PFSK-1 (cell line): ENCODE measurements around the gene DAPK1.

Experiments used
- FOXP2 ChIP-seq: optimal IDR thresholded peaks from 2 replicates; pipeline ENCODE3; 2011; ENCODE audit warnings: borderline replicate concordance, control low read depth, inconsistent platforms; ENCODE audit not compliant: insufficient read depth; ENCODE audit errors: extremely low read length, extremely low read depth
- POLR2AphosphoS5 ChIP-seq: IDR thresholded peaks from 2 replicates; pipeline ENCODE4 v1.6.1; 2012; ENCODE audit warnings: low read depth, mild to moderate bottlenecking, control low read depth, low read length, moderate library complexity
- REST ChIP-seq, 2 experiments: IDR thresholded peaks; 2 replicates each; pipeline versions ENCODE4 v1.6.1 to v1.8.0; 2011 to 2012; ENCODE audit warnings: low read depth in 2 of 2, low read length in 2 of 2, control low read depth in 1 of 2, inconsistent platforms in 1 of 2, mild to moderate bottlenecking in 1 of 2, moderate library complexity in 1 of 2; ENCODE audit not compliant: insufficient read depth in 1 of 2
- SIN3A ChIP-seq: IDR thresholded peaks from 2 replicates; pipeline ENCODE4 v1.6.1; 2012; ENCODE audit warnings: mild to moderate bottlenecking, low read length, moderate library complexity, borderline replicate concordance; ENCODE audit not compliant: insufficient read depth
- TAF1 ChIP-seq: IDR thresholded peaks from 2 replicates; pipeline ENCODE4 v1.6.1; 2012; ENCODE audit warnings: low read length, control low read depth, borderline replicate concordance; ENCODE audit not compliant: insufficient read depth

DAPK1 gene

GRCh38 chr9:87718231-87718630, 220.6 kb downstream of the DAPK1 start:
- no peak for TF ChIP-seq FOXP2
- no peak for TF ChIP-seq REST (IDR thresholded peaks at IDR 0.05; ENCODE audit: insufficient read depth in 1 of 2, low read depth in 2 of 2, low read length in 2 of 2)
- no peak for TF ChIP-seq SIN3A
- no peak for TF ChIP-seq TAF1

GRCh38 chr9:87718852-87719612, 221.4 kb downstream of the DAPK1 start:
- no peak for TF ChIP-seq FOXP2
- no peak for TF ChIP-seq POLR2AphosphoS5
- no peak for TF ChIP-seq REST (IDR thresholded peaks at IDR 0.05; ENCODE audit: insufficient read depth in 1 of 2, low read depth in 2 of 2, low read length in 2 of 2)
- TF ChIP-seq TAF1 = no peak
- no peak for TF ChIP-seq SIN3A

GRCh38 chr9:87720173-87720572, 222.5 kb downstream of the DAPK1 start:
- TF ChIP-seq POLR2AphosphoS5 (no peak), SIN3A (no peak), TAF1 (no peak), FOXP2 (no peak), REST (IDR thresholded peaks at IDR 0.05; ENCODE audit: insufficient read depth in 1 of 2, low read depth in 2 of 2, low read length in 2 of 2) (no peak)

GRCh38 chr9:87722393-87723088, 224.9 kb downstream of the DAPK1 start:
- no peak for TF ChIP-seq SIN3A
- no peak for TF ChIP-seq TAF1
- TF ChIP-seq FOXP2 = no peak
- TF ChIP-seq POLR2AphosphoS5 = no peak
- TF ChIP-seq REST (IDR thresholded peaks at IDR 0.05; ENCODE audit: insufficient read depth in 1 of 2, low read depth in 2 of 2, low read length in 2 of 2) = no peak
